Stimulated activated CD8-positive, alpha-beta memory T cell treated with anti-CD3 and anti-CD28 coated beads, Interleukin-12 subunit alpha, Interleukin-12 subunit beta, amount 100 ng/mL, for 1 hour (primary cell): ENCODE measurements around the gene COL4A5.
"Not testable (repeated sequence)": the region's sequence is repeated elsewhere in the genome, so short reads cannot be mapped to it uniquely, and the experiment has no call there.

Experiments used
- DNase-seq: peaks from one replicate; pipeline ENCODE4 v3.0.0-alpha.2; 2020; ENCODE audit warnings: low read depth

Gene COL4A5

DNA sequence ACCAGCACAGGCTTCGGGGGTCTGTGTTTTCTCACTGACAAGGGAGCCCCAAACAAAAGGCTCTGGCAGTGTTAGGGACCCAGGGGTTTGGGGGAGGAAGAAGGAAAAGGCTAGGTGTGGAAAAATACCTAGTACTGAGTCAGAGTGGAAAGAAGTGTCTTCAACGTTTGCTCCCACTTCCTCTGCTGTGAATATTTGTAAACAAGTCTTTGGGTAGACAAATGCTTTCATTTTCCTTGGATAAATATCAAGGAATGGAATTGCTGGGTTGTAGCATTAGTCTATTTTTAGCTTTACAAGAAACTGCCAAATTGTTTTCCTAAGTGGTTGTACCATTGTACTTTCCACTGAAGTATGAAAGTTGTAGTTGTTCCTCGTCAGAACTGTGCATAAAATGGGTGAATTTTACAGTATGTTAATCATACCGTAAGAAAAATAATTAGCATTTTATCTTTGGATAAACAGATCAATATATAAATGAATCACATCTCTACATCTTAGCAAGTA is 17.4 kb downstream of the COL4A5 start:
- DNase-seq: no peak

DNA sequence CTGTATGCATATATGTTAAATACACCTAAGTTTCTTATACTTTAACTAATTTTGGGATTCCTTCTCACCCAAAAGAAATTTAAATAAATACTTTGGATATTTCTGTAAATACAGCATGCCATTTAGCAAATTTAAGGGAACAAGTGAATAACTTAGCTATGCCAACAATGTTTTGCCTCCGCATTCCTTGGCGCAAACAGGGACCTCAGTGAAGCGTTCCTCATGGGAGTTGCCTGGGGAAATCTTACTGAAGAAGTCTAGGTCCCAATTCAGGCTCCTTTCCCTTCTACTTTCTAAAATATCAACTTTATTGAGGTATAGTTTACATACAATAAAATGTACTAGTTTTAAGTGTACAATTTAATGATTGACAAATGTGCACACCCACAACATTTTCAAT is 25.0 kb downstream of the COL4A5 start:
- DNase-seq: no peak

DNA sequence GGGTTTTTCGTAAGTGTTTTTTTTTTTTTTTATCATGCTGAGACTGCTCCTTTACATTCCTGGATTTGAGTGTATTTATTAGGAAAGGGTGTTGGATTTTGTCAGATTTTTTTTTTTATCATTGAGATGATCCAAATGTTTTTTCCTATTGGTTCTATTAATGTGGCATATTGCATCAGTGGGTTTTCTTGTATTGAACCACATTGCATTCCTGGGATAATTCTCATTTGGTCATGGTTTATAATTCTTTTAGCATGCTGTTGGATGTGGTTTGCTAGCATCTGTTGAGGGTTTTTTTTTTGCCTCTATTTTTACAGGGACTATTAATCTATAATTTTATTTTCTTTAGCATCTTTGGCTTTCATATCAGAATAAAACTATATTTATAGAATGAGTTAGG is 28.8 kb downstream of the COL4A5 start:
- DNase-seq: no peak

DNA sequence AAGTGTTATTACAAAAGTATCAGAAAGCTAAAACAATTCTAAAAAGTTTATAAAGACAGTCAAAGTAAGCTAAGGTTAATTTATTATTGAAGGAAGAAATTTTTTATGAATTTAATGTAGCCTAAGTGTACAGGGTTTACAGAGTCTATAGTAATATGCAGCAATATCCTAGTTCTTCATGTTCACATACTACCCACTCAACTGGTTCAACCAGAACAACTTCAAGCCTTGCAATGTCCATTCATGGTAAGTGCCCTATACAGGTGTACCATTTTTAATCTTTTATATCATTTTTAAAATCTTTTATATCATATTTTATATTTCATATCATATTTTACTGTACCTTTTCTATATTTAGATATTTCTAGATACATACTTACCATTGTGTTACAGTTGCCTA is 34.3 kb downstream of the COL4A5 start:
- no peak for DNase-seq

DNA sequence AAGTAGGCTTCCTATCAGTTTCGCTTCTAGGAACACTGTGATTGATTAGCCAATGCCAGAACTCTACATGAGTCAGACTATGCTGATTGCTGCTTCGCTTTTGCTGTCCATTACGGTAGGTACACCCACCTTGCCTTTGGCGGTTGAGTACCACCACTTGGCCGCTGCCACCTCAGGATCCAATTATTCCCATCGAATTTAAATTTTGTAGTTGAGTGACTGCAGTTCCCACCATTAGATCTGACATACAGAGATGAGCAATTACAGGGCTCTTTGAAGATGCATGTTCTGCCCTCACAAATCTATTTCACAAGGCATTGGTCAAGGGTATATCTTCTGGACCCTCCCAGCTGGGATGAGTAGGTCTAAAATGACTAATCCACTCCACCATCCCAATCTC is 41.9 kb downstream of the COL4A5 start:
- DNase-seq: not testable (repeated sequence)

DNA sequence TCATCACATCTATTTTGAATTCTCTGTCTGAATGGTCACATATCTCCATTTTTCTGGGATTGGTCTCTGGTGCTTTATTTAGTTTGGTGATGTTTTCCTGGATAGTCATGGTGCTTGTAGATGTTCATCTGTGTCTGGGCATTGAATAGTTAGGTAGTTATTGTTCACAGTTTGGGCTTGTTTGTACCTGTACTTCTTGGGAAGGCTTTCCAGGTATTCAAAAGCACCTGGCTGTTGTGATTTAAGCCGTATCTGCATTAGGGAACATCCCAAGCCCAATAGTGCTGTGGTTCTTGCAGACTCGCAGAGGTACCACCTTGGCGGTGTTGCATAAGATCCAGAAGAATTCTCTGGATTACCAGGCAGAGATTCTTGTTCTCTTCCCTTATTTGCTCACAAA is 44.6 kb downstream of the COL4A5 start:
- no peak for DNase-seq

DNA sequence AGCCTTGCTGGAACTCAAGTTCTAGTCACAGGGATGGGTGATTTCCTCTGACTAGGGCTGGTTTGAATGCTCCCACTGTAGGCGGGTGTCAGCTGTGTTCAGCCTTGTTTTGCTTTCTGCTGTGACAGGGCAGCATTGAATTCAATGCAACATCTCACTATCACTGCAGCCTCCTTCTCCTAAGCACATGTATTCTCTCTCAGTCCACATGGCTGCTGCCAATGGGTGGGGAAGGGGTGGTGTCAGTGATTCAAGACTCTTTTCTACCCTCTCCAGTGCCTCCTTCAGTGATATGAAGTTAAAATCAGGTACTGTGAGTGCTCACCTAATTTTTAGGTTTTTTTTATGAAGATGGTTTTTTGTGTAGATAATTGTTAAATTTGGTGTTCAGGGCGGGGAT is 46.3 kb downstream of the COL4A5 start:
- DNase-seq: no peak

DNA sequence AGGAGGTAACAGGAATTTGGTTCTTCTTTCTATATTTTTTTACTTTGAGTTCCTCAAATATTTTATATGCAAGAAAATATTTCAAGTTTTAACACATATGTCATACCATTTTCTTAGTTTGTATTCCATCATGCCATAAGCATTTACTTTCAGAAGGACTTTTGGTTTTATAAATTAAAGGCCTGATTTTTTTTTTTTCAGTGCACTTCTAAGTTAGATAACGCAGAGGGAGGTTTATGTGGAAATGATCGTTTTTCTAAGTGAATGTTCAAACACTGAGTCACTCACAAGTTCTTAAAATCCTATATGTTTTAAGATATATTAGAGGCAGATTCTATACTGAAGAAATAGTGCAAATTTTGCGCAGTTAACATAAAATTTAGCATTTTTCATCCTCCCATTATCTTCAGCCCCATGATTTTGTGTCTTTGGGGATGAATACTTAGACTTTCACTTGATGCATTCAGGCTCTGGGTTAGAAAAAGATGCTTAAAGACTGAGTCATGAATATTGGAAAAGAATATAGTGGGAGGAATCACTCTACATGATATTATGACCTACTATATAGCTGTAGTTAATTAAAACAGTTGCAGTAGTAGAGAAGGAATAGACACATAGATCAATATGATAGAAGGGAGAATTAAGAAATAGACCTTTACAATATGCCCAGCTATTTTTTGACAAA is 54.9 kb downstream of the COL4A5 start:
- no peak for DNase-seq

DNA sequence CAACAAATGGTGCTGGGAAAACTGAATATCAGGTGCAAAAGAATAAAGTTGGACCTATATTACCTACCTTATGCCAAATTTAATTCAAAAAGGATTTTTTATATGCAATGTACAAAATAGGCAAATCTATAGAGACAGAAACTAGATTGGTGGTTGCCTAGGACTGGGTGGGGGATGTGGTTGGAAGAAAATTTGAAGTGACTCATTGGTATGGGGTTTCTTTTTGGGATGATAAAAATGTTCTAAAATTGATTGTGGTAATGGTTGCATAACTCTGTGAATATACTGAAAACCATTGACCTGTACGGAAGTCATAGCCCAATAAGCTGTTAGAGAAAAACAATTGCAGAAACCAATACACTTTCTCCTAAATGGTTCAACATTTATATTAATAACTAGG is 72.1 kb downstream of the COL4A5 start:
- DNase-seq: no peak

DNA sequence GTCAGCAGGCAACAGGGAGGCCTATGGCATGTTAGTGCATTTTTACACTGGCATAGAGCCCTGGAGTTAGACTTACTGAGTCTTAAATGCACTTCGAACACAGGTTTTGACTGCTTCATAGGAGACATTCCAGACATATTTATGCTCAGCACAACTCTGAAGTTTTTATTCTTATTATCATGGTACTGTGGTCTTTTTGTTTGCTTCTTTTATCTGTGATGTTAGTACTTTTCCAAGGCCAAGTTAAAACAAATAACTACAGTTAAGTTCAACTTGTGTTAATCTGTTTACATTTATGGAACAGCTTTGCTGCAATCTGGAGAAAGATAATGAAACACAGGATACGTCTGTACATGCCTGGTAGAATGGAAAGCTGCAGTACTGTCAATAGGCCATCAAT is 76.5 kb downstream of the COL4A5 start:
- no peak for DNase-seq

DNA sequence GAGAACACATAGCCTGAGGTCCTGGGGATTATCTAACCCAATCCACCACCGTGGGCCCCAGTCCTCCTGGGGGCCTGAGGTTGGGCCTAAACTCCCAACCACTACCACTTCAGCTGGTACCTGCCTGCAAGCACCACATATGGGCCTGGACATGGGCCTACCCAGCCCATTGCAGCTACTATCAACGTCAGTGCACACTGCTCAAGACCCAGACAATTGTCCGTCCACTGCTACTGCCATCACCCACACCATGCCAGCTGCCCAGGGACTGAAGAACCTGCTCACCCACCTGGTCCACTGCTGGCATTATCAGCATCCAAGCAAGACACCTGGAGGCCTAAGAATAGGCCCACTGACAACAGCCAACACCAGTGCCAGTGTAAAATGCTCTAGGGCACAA is 88.1 kb downstream of the COL4A5 start:
- DNase-seq: no peak

DNA sequence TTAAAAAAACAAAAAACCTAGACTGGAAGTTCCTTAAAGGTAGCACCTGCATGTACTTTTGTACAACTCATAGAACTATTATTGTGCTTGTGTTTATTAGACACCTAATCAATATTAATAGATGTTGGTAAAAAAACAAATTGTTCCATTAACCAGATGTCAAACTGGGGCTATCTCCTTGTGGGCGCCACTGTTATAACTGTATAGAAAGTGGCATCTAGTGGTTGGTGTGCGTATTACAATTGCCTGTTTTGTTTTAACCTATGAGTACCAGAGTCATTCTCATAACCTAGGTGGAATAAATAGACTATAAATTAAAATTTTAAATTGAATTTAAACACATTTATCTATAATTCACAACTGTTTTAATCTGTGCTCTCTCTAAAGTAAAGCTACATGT is 97.4 kb downstream of the COL4A5 start:
- no peak for DNase-seq

DNA sequence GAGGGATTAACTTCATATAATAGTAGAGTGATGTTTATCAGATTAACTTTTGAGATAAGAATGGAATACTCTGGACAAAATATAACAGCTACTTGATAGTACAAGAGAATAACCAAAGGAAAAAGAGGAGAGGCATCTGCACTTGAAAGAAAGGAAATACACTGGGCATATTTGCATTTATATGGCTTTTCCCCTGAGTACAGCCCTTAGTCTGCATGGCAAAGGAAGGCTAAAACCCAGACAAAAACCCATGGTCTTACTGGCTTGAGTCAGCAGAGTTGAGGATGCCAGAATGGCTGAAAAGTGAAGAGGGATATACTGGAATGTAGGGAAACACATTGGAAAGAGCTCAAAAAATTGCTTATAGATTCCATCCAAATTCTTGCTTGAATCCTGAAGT is 101.6 kb downstream of the COL4A5 start:
- DNase-seq: no peak

DNA sequence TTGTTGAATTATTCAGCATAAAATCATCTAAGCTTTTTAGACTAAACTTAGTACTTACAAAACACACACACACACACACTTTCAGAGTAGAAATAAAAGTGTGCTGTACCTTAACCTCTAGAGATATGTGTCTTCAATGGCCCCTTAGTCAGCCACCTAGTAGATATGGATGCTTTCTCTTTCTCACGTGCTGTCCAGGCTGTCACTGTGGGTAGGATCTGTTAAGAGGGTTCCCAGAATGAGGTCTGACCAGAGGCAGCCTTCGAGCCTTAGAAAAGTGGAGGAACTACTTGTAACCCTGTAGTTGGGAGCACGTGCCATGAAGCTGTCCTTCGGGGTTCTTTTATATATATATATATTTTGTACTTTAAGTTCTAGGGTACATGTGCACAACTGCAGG is 117.9 kb downstream of the COL4A5 start:
- DNase-seq: no peak

DNA sequence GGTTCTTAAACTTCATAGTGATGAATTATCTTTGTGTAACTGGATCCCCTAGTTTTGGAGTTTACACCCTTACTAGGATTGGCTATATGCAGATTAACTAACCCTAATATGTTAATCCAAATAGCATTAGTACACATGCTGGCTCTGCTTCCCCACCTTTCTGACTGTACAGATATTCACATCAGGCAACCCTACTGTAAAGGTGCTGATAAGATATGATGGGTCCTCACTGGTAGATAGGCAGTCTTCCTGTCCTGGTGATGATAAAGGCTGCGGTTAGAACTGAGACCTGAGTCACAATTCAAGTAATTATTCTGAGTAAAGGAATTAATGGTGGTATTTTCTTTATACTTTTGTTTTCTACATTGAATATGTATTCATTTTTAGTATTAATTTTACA is 118.6 kb downstream of the COL4A5 start:
- DNase-seq: no peak

DNA sequence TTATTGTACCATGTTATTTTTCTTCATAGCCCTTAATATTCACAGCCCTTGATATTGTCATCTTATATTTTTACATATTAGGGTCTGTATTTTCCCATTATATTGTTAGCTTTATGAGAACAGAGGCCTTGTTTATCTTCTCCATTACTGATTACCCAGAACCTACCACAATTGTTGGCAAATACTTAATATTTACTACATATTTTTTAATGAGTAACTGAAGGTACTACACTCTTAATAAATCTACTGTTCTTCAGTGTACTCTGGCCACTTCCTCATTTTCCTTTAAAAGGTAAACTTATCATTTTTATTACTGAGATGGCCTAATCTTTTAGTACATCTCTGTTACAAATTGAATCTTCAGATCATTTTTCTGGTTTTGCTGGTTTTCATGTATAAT is 133.5 kb downstream of the COL4A5 start:
- DNase-seq: no peak

DNA sequence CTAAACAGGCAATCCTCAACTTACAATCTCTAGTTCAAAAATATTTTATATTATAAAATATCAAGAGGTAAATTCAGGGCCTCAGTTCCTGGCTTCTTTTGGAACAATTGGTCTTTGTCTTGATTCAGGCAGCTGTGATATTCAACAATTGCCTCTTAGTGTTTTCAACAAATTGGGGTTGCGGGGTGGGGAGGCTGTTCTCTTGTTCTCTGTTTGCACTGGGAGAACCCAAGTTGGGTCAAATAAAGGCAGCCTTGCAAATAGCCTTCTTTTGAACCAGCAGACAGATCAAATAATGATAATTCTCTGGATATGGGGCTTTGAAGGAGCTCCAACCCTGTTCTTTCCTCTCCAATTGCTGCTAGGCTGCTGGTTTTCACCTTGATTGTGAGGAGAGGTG is 142.5 kb downstream of the COL4A5 start:
- no peak for DNase-seq

DNA sequence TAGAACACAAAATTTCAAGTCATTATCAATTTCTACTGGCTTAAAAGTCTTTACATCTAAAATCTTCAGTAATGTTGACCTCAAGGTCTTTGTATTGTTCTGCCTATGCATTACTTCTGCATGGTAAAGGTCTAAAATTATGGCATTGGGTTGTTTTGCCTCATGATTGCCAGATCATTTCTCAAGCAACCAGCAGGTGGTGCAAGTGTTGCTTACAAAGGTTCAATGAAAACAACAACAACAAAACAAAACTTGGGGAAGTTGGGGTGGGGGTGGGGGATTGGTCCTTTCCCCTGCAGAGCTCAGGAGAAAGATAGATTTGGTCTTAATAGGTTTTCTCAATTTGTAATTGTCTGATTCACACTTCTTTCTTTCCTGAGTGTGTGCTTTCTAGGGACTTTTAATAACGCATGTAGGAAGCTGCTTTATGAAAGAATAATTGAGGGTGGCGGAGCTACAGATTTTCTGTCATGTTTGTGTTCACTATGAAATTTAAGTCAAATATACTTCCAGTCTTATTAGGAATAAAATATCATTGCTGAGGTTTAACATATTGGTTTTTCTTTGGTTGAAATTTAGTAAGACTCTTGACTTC is 145.1 kb downstream of the COL4A5 start:
- no peak for DNase-seq

DNA sequence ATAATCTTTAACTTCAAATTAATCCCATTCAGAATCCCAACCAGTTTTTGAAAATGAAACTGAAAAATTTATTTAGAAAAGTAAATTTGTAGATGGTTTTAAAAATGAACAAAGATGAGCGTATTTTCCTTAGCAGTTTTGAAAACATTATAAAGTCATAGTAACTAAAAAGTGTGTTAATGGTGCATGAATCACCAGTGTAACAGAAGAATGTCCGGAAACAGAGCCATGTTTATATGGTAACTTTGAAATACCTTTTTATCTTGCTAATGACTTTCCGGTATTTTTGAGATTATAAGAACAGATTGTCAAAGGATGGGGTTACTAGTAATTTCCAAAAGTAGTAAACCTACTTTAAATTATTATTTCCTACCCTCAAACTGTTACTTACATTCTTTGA is 150.9 kb downstream of the COL4A5 start:
- DNase-seq: no peak

DNA sequence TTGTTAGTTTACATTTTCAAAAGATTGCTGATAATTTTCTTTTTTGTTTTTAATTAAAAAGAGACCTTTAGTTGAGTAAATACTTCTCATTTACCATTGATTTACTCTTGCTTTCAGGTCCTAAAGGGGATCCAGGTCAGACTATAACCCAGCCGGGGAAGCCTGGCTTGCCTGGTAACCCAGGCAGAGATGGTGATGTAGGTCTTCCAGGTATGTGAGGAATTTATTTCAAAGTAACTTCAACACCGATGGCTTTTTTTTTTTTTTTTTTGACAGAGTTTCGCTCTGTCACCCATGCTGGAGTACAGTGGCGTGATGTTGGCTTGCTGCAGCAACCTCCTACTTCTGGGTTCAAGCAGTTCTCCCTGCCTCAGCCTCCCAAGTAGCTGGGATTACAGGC is 161.6 kb downstream of the COL4A5 start:
- no peak for DNase-seq

DNA sequence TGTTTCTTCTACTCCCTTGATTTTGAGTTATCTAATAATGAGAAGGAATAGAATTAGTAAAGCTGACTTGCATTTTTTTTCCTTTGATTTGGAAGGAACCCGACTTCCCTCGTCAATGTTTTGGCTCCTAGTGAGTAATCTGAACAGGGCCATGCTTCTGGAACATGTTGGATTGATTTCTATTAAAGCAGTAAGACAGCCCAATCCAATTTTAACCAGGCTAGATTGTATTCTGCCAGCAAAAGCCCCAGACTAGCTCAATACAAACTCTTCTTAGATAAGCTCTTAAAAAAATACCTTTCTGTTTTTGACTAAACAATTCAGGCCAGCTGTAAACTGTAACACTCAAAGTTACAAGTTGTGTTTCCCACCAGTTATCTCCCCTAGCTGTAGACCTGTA is 170.5 kb downstream of the COL4A5 start:
- DNase-seq: no peak

DNA sequence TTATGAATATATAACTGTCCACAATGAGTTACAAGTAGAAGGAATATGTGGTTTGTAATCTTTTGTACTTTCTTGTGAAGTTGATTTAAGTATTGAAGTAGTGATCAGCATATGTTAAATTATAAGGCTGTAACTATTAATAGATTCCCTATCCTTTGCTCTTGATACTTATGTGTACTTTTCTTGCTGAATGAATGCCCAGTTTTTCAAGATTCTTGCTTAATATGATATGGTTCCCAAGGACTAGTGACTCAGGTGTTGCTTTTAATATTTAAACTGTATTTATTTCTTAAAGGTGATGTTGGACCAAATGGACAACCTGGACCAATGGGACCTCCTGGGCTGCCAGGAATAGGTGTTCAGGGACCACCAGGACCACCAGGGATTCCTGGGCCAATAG is 175.0 kb downstream of the COL4A5 start:
- no peak for DNase-seq

DNA sequence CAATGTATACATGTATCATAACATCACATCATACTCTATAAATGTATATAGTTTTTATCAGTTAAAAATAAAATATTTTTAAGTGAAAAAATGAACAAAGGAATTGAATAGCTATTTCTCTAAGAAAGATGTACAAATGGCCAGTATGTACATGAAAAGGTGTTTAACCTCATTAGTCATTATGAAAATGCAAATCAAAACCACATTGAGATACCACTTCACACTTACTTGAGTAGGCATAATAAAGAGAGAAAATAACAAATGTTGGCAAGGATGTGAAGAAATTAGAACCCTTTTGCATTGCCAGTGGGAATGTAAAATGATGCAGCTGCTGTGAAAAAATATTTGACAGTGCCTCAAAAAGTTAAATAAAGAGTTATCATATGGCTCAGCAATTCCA is 201.2 kb downstream of the COL4A5 start:
- no peak for DNase-seq

DNA sequence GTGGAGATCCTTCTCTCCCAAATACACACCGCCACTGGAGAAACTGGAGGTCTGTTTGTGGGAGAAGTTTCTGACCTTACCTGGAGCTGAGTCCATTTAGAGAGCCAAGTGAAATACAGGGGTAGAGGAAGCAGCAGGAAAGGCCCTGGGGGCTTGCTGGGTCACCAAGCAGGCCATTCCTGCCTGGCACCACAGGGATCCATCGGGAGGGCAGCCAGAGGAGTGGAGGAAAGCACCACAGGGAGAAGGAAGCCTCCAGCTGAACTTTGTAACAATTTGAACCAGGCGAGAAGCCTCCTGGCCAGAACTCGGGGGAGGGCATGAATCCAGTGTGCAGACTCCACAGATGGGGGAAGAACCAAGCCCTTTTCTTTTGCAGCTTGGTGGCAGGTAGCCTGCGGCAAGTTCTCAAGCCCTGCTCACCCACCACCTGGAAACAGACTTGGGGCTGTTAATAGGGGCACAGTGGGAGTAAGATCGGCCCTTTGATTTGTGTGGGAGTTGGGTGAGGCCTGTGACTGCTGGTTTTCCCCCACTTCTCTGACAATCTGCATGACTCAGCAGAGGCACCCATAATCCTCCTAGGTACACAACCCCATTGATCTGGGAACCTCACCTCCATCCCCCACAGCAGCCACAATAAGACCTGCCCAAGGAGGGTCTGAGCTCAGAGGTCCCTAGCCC is 202.1 kb downstream of the COL4A5 start:
- no peak for DNase-seq
